Gastroesophageal sphincter (tissue), 4 donors: ENCODE data around the gene VPS11. TPM values are rescaled to one million over a fixed set of nuclear protein-coding genes. Genes with fewer than 3 reads are reported as not detected.
"Not testable (repeated sequence)": the region's sequence is repeated elsewhere in the genome, so short reads cannot be mapped to it uniquely, and the experiment has no call there.

Source experiments
- ATAC-seq: fragments of 150-250 bp; one replicate; pipeline ENCODE4 v1.9.1; 2016; ENCODE audit warnings: mild to moderate bottlenecking, moderate library complexity
- H3K27ac ChIP-seq, 4 donors: fragments of 200-600 bp; sonication (generic) in 3 of 4; 1 replicate in 3 of 4; 2 replicates in 1 of 4; pipeline ENCODE4 v1.5.1; 2016 to 2019
- H3K27me3 ChIP-seq: fragments of 200-600 bp; sonication (generic); one replicate; pipeline ENCODE4 v1.5.1; 2019
- H3K36me3 ChIP-seq, 2 donors: fragments of 200-600 bp; sonication (generic); one replicate each; pipeline ENCODE4 v1.5.1; 2019; ENCODE audit warnings: control low read depth in 1 of 2
- H3K4me1 ChIP-seq, 3 donors: fragments of 200-600 bp; sonication (generic); 1 replicate in 2 of 3; 2 replicates in 1 of 3; pipeline ENCODE4 v1.5.1; 2016 to 2019; ENCODE audit warnings: control low read depth in 2 of 3
- H3K4me3 ChIP-seq, 2 donors: fragments of 200-600 bp; sonication (generic); one replicate each; pipeline ENCODE4 v1.5.1; 2019; ENCODE audit warnings: mild to moderate bottlenecking in 1 of 2, moderate library complexity in 1 of 2
- H3K9me3 ChIP-seq, 3 donors: fragments of 200-600 bp; sonication (generic); one replicate each; pipeline ENCODE4 v1.5.1; 2017 to 2019; ENCODE audit warnings: control low read depth in 2 of 3
- CTCF ChIP-seq, 4 experiments: fragments of 200-600 bp in 2 of 4; fragments of 450-650 bp in 2 of 4; sonication (generic) in 1 of 4; IDR thresholded peaks; one replicate each; pipeline ENCODE4 v1.5.1; 2017 to 2019; ENCODE audit warnings: antibody characterized with exemption in 4 of 4, mild to moderate bottlenecking in 2 of 4, moderate library complexity in 2 of 4
- EP300 ChIP-seq: sonication (generic); formaldehyde crosslinking; IDR thresholded peaks from one replicate; pipeline ENCODE4 v1.6.1; 2017; ENCODE audit warnings: antibody characterized with exemption, mild to moderate bottlenecking
- POLR2A ChIP-seq, 2 donors: fragments of 450-650 bp; IDR thresholded peaks; one replicate each; pipeline ENCODE4 v1.6.1; 2017; ENCODE audit warnings: antibody characterized with exemption in 2 of 2, mild to moderate bottlenecking in 2 of 2, moderate library complexity in 1 of 2
- POLR2AphosphoS5 ChIP-seq: sonication (generic); formaldehyde crosslinking; IDR thresholded peaks from one replicate; pipeline ENCODE4 v1.6.1; 2017; ENCODE audit warnings: antibody characterized with exemption
- WGBS, 2 donors: methylation state at CpG; one replicate each; pipeline ENCODE4 v1.1.5; 2018; ENCODE audit warnings: low coverage in 1 of 2; 5-methylcytosine and 5-hydroxymethylcytosine counted together
- total RNA-seq, 4 donors: library from RNA; depleted of rRNA; stranded (reverse); fragments of >200 nt; gene quantifications; one replicate each; pipeline ENCODE4 v1.1.0, GENCODE V29; 2016

VPS11 gene
- total RNA-seq, 4 donors from 2014 or later = 23.9 to 45.6 (median 35.8) TPM

- WGBS, 2 donors = 40 to 52% methylated on average over 4 to 6 of the region's 6 CpGs
- Histone ChIP-seq H3K4me1 (peaks cover 0 to 29% (median 11%) of the 10 kb centered on the region in 3 donors), H3K27ac (peak overlapping the region in 3 of 4 donors; percentile 85 to 98 (median 87)), H3K4me3 (peak overlapping the region; percentile 47 to 95), H3K36me3 (peaks cover 0 to 46% of the 10 kb centered on the region in 2 donors), H3K9me3 (no peaks in the 10 kb centered on the region), H3K27me3 (no peaks in the 10 kb centered on the region)
- ATAC-seq = no peak
- TF ChIP-seq CTCF (IDR thresholded peaks at IDR 0.05) (no peak), EP300 (no peak), POLR2AphosphoS5 (no peak), POLR2A (IDR thresholded peaks at IDR 0.05) (no peak)
Measured at GRCh38 chr11:119055901-119056300, 11.7 kb upstream of the VPS11 start.

GRCh38 chr11:119056421-119056999 lies 11.1 kb upstream of the VPS11 start:
- H3K9me3 ChIP-seq = no peaks in the 10 kb centered on the region
- H3K27me3 ChIP-seq = no peaks in the 10 kb centered on the region
- WGBS, 2 donors = no CpG with 5 or more reads among the region's 48 CpGs
- H3K4me1 ChIP-seq = peaks cover 0 to 29% (median 11%) of the 10 kb centered on the region in 3 donors
- H3K36me3 ChIP-seq = peaks cover 0 to 40% of the 10 kb centered on the region in 2 donors
- TF ChIP-seq POLR2A (IDR thresholded peaks at IDR 0.05) (no peak), EP300 (no peak), CTCF (IDR thresholded peaks at IDR 0.05) (no peak), POLR2AphosphoS5 (no peak)
- no peak for ATAC-seq
- H3K27ac ChIP-seq = peak overlapping the region; percentile 48 to 98 (median 86)
- peak overlapping the region; percentile 47 to 95 for H3K4me3 ChIP-seq

- 0% methylated on average over 5 of the region's 79 CpGs; no CpG with 5 or more reads in 1 of the 2 donors for WGBS, 2 donors
Measured at GRCh38 chr11:119057000-119057769, 10.4 kb upstream of the VPS11 start, which contains the start of gene HYOU1. HYOU1 (minus strand) TSS chr11:119057205; CDS start chr11:119056160, 1,045 bp downstream.

GRCh38 chr11:119059128-119059527 lies 8.5 kb upstream of the VPS11 start:
- ATAC-seq, H3K4me3 ChIP-seq, H3K27me3 ChIP-seq, H3K9me3 ChIP-seq, H3K27ac ChIP-seq: not testable (repeated sequence)
- WGBS, 2 donors = no CpG with 5 or more reads among the region's 35 CpGs
- Histone ChIP-seq H3K4me1 (peaks cover 0 to 39% (median 11%) of the 10 kb centered on the region in 3 donors), H3K36me3 (peaks cover 0 to 14% of the 10 kb centered on the region in 2 donors)

More at GRCh38 chr11:119057000-119057769, 10.4 kb upstream of the VPS11 start, which contains the start of gene HYOU1:
- Histone ChIP-seq H3K4me3 (peak within 1 kb of the TSS; percentile 61 to 95), H3K36me3 (peaks cover 0 to 33% of the 10 kb centered on the region in 2 donors), H3K27me3 (no peaks in the 10 kb centered on the region), H3K9me3 (no peaks in the 10 kb centered on the region), H3K4me1 (peaks cover 0 to 29% (median 11%) of the 10 kb centered on the region in 3 donors), H3K27ac (peak within 1 kb of the TSS; percentile 85 to 98 (median 88))
- TF ChIP-seq CTCF (IDR thresholded peaks at IDR 0.05) (peak in 2 of 4 experiments; percentile 48 to 57), EP300 (no peak), POLR2A (IDR thresholded peaks at IDR 0.05) (peak; percentile 78 to 79), POLR2AphosphoS5 (peak; percentile 65)
- ATAC-seq = peak; percentile 99

- Histone ChIP-seq H3K27ac (no peak overlapping the region), H3K36me3 (no peaks in the 10 kb centered on the region), H3K27me3 (no peaks in the 10 kb centered on the region), H3K4me3 (no peak overlapping the region), H3K4me1 (peaks cover 0 to 30% (median 11%) of the 10 kb centered on the region in 3 donors), H3K9me3 (no peaks in the 10 kb centered on the region)
- TF ChIP-seq CTCF (IDR thresholded peaks at IDR 0.05) = no peak
- TF ChIP-seq POLR2A (IDR thresholded peaks at IDR 0.05) = no peak
- no peak for TF ChIP-seq EP300
- TF ChIP-seq POLR2AphosphoS5 = no peak
- 70% methylated on average over 1 of the region's 3 CpGs; no CpG with 5 or more reads in 1 of the 2 donors for WGBS, 2 donors
- no peak for ATAC-seq
Measured at GRCh38 chr11:119061256-119061655, 6.4 kb upstream of the VPS11 start.
